HCT116 (cell line): ENCODE results near the gene LAMC3. TPM values are rescaled to one million over a fixed set of nuclear protein-coding genes. Genes with fewer than 3 reads are reported as not detected.

Experiments
- ATAC-seq: fragments of 200-7000 bp; cut with Tn5 transposase; 2 replicates; pipeline ENCODE4 v1.9.1; 2020; ENCODE audit warnings: mild to moderate bottlenecking, moderate library complexity
- BruUV-seq: library from RNA; stranded (reverse); fragments of 400-500 nt; replicated peaks from 2 replicates; lab custom pipeline; 2021; lab: Mats Ljungman, UMichigan
- CTCF ChIA-PET: fragments of 300-600 bp; sonication (Branson Sonifier 250); formaldehyde crosslinking; loops from one replicate; lab custom pipeline; 2021; ENCODE audit warnings: antibody characterized with exemption; lab: Charles Lee
- POLR2A ChIA-PET: fragments of 300-600, 350-600 bp; sonication (Branson Sonifier 250); formaldehyde crosslinking; loops from one replicate; lab custom pipeline; 2021; ENCODE audit warnings: antibody characterized with exemption; lab: Charles Lee
- RAD21 ChIA-PET, 2 experiments: fragments of 300-600 bp; sonication (Branson Sonifier 250); formaldehyde crosslinking; loops; one replicate each; lab custom pipeline; 2023; ENCODE audit warnings: low total read pairs in 2 of 2; ENCODE audit not compliant: uncharacterized antibody in 2 of 2, unreplicated experiment in 2 of 2, low non-redundant PET in 1 of 2; lab: Charles Lee
- DNase-seq: peaks from one replicate; pipeline ENCODE4 v3.0.0-alpha.2; 2010; ENCODE audit warnings: low read depth, low spot score
- H2AFZ ChIP-seq: fragments of 200-600 bp; shearing (Covaris generic), sonication (generic); 2 replicates; pipeline ENCODE4 v1.6.1; 2017; ENCODE audit warnings: low read depth, mixed run types, mixed read lengths, antibody characterized with exemption, low read length; ENCODE audit not compliant: poor library complexity, severe bottlenecking
- H3K27ac ChIP-seq: 2 replicates; pipeline ENCODE4 v1.5.1; 2012; ENCODE audit warnings: low read depth, low read length
- H3K27me3 ChIP-seq: fragments of 200-600 bp; sonication (generic); 2 replicates; pipeline ENCODE4 v1.6.1; 2016; ENCODE audit warnings: mixed run types, low read length, mixed read lengths; ENCODE audit not compliant: insufficient read depth
- H3K36me3 ChIP-seq, 2 experiments: fragments of 200-500 bp in 1 of 2; fragments of 200-600 bp in 1 of 2; sonication (Bioruptor generic) in 1 of 2; sonication (generic) in 1 of 2; 2 replicates each; pipeline versions ENCODE4 v1.5.1 to v1.6.1; 2014 to 2016; ENCODE audit warnings: low read length in 2 of 2, inconsistent platforms in 1 of 2, mixed read lengths in 1 of 2, mixed run types in 1 of 2; ENCODE audit not compliant: insufficient read depth in 2 of 2, control insufficient read depth in 1 of 2
- H3K4me1 ChIP-seq, 2 experiments: fragments of 200-600 bp in 1 of 2; sonication (generic) in 1 of 2; 2 replicates each; pipeline versions ENCODE4 v1.5.1 to v1.6.1; 2012 to 2017; ENCODE audit warnings: low read length in 2 of 2, inconsistent platforms in 1 of 2, mild to moderate bottlenecking in 1 of 2, mixed read lengths in 1 of 2, mixed run types in 1 of 2, moderate library complexity in 1 of 2; ENCODE audit not compliant: insufficient read depth in 2 of 2, control insufficient read depth in 1 of 2
- H3K4me2 ChIP-seq: fragments of 200-600 bp; sonication (generic); 2 replicates; pipeline ENCODE4 v1.6.1; 2017; ENCODE audit warnings: mixed run types, low read length, mixed read lengths
- H3K4me3 ChIP-seq, 2 experiments: fragments of 200-600 bp in 1 of 2; sonication (generic) in 1 of 2; replicated peaks in 1 of 2; 2 replicates each; pipeline ENCODE4 v1.5.1; 2011 to 2016; ENCODE audit warnings: low read length in 2 of 2, control low read depth in 1 of 2, low read depth in 1 of 2, mild to moderate bottlenecking in 1 of 2, mixed read lengths in 1 of 2, mixed run types in 1 of 2
- H3K79me2 ChIP-seq: fragments of 200-600 bp; sonication (generic); 2 replicates; pipeline ENCODE4 v1.6.1; 2017; ENCODE audit warnings: mild to moderate bottlenecking, mixed run types, low read length, moderate library complexity, mixed read lengths; ENCODE audit not compliant: insufficient read depth
- H3K9ac ChIP-seq: fragments of 200-600 bp; sonication (generic); 2 replicates; pipeline ENCODE4 v1.6.1; 2016; ENCODE audit warnings: low read length, mixed read lengths
- H3K9me2 ChIP-seq: fragments of 200-600 bp; sonication (generic), shearing (Covaris generic); 2 replicates; pipeline ENCODE4 v1.6.1; 2017; ENCODE audit warnings: mixed run types, mild to moderate bottlenecking, moderate library complexity; ENCODE audit not compliant: insufficient read depth
- H3K9me3 ChIP-seq, 2 experiments: fragments of 200-500 bp in 1 of 2; fragments of 200-600 bp in 1 of 2; sonication (Bioruptor generic) in 1 of 2; sonication (generic) in 1 of 2; 2 replicates each; pipeline ENCODE4 v1.6.1; 2014 to 2017; ENCODE audit warnings: low read length in 2 of 2, mixed read lengths in 2 of 2, inconsistent platforms in 1 of 2, low read depth in 1 of 2, mild to moderate bottlenecking in 1 of 2, mixed run types in 1 of 2, moderate library complexity in 1 of 2; ENCODE audit not compliant: control insufficient read depth in 1 of 2, insufficient read depth in 1 of 2
- H4K20me1 ChIP-seq: fragments of 200-600 bp; sonication (generic), shearing (Covaris generic); 2 replicates; pipeline ENCODE4 v1.6.1; 2017; ENCODE audit warnings: mixed run types, mild to moderate bottlenecking, moderate library complexity; ENCODE audit not compliant: insufficient read depth
- CBX3 ChIP-seq: IDR thresholded peaks from 2 replicates; pipeline ENCODE4 v1.6.1; 2012; ENCODE audit warnings: low read depth
- CTCF ChIP-seq, 3 experiments: fragments of 200-600 bp in 1 of 3; sonication (generic) in 1 of 3; IDR thresholded peaks in 2 of 3; conservative IDR thresholded peaks in 1 of 3; 2 replicates each; pipeline ENCODE4 v1.5.1; 2012 to 2017; ENCODE audit warnings: low read depth in 2 of 3, low read length in 2 of 3, antibody characterized with exemption in 1 of 3, borderline replicate concordance in 1 of 3, control low read depth in 1 of 3, mild to moderate bottlenecking in 1 of 3, mixed read lengths in 1 of 3, mixed run types in 1 of 3, moderate library complexity in 1 of 3; ENCODE audit not compliant: insufficient read depth in 1 of 3
- EGR1 ChIP-seq: IDR thresholded peaks from 2 replicates; pipeline ENCODE4 v1.6.1; 2012; ENCODE audit warnings: low read depth
- EZH2phosphoT487 ChIP-seq: fragments of 200-600 bp; IDR thresholded peaks from 2 replicates; pipeline ENCODE4 v1.6.1; 2018; ENCODE audit warnings: antibody characterized with exemption, borderline replicate concordance
- FOSL1 ChIP-seq: IDR thresholded peaks from 2 replicates; pipeline ENCODE4 v1.6.1; 2012; ENCODE audit warnings: low read depth
- JUND ChIP-seq: IDR thresholded peaks from 2 replicates; pipeline ENCODE4 v1.6.1; 2012
- MAX ChIP-seq: IDR thresholded peaks from 2 replicates; pipeline ENCODE4 v1.6.1; 2012
- POLR2A ChIP-seq: IDR thresholded peaks from 2 replicates; pipeline ENCODE4 v1.7.0; 2011; ENCODE audit warnings: borderline replicate concordance; ENCODE audit not compliant: insufficient read depth, insufficient read length; ENCODE audit errors: extremely low read depth
- POLR2AphosphoS5 ChIP-seq: IDR thresholded peaks from 2 replicates; pipeline ENCODE4 v1.6.1; 2011; ENCODE audit warnings: mild to moderate bottlenecking, low read depth, low read length, moderate library complexity
- SIN3A ChIP-seq: IDR thresholded peaks from 2 replicates; pipeline ENCODE4 v1.6.1; 2012; ENCODE audit warnings: low read depth
- SRF ChIP-seq: IDR thresholded peaks from 2 replicates; pipeline ENCODE4 v1.6.1; 2012; ENCODE audit warnings: low read depth
- TCF7L2 ChIP-seq: IDR thresholded peaks from 2 replicates; pipeline ENCODE4 v1.7.0; 2011; ENCODE audit warnings: borderline replicate concordance, inconsistent platforms; ENCODE audit not compliant: insufficient read depth, insufficient read length; ENCODE audit errors: extremely low read depth
- ZFX ChIP-seq: fragments of 450-650 bp; IDR thresholded peaks from 2 replicates; pipeline ENCODE4 v1.6.1; 2017
- ZNF274 ChIP-seq: fragments of 200-500 bp; sonication (Bioruptor generic); IDR thresholded peaks from 2 replicates; pipeline ENCODE4 v1.6.1; 2014; ENCODE audit warnings: mild to moderate bottlenecking, low read depth, low read length, inconsistent platforms
- intact Hi-C: fragments of 100-400 bp; cut with micrococcal nuclease; formaldehyde crosslinking; loops from 2 replicates; pipeline ENCODE4 v1.10.0; 2022
- total RNA-seq: library from RNA; stranded (reverse); gene quantifications from one replicate; pipeline ENCODE4 v1.2.1, GENCODE V29; 2021; ENCODE audit not compliant: unreplicated experiment

Gene LAMC3
- total RNA-seq, 1 experiment from 2014 or later: 7.7 TPM

DNA sequence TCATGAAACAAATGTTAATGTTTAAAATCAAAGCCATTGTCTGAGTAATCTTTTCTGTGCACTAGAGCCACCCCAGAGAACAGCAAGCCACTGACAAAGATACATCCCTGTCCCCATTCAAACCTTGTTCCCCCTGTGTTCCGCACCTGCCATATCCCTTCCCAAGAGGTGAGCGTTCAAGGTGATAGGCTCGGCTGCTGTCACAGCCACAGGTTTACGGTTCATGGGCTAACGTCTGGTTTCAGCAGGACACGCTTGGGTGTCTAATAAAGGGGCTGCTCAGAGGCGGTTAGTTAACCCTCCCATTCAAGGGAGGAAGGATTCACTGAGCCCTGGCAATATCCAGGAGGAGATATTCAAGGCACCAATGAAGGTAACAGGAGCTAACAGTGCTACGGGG is 24.5 kb upstream of the LAMC3 start (continued):
- TF ChIP-seq CTCF (IDR thresholded peaks at IDR 0.05 in 2 of 3, conservative IDR thresholded peaks at IDR 0.05 in 1 of 3; ENCODE audit: borderline replicate concordance in 1 of 3, insufficient read depth in 1 of 3, low read depth in 2 of 3, low read length in 2 of 3): no peak
- no peak for TF ChIP-seq SRF
- TF ChIP-seq JUND: no peak
- TF ChIP-seq POLR2A: no peak
- no peak for TF ChIP-seq FOSL1
- TF ChIP-seq ZNF274: no peak

DNA sequence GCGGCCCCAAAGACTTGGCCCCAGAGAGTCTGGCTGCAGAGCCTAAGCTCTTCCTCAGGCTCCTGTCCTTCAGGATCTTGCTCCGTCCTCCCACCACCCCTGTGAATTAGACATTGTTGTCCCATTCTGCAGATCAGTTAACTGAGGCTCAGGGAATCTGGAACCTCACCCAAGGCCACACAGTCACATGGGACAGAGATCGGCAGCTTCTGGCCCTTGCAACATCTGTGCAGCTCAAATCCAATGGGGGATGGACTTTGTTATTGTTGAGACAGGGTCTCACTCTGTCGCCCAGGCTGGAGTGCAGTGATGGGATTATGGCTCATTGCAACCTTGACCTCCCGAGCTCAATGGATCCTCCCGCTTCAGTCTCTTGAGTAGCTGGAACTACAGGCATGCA is 23.9 kb upstream of the LAMC3 start:
- RAD21 ChIA-PET: no interaction called here
- CTCF ChIA-PET: interaction anchor here (1.7 kb wide), 1 partner anchor 13 kb away, joined by 6 read pairs; no protein-coding TSS in a partner anchor
- ATAC-seq: no peak
- no peaks in the 10 kb centered on the region for H3K36me3 ChIP-seq
- no peak overlapping the region for H2AFZ ChIP-seq
- no peak overlapping the region for H3K27ac ChIP-seq
- POLR2A ChIA-PET: no interaction called here
- no TSS peak for BruUV-seq
- H3K27me3 ChIP-seq: no peaks in the 10 kb centered on the region
- DNase-seq: no peak
- H3K4me1 ChIP-seq: no peaks in the 10 kb centered on the region
- TF ChIP-seq SRF (no peak), CBX3 (no peak), TCF7L2 (no peak), EGR1 (no peak), MAX (no peak), CTCF (IDR thresholded peaks at IDR 0.05 in 2 of 3, conservative IDR thresholded peaks at IDR 0.05 in 1 of 3; ENCODE audit: borderline replicate concordance in 1 of 3, insufficient read depth in 1 of 3, low read depth in 2 of 3, low read length in 2 of 3) (no peak), ZFX (no peak), POLR2AphosphoS5 (no peak), EZH2phosphoT487 (no peak), SIN3A (no peak), JUND (no peak)
- H3K9me3 ChIP-seq: no peaks in the 10 kb centered on the region
- no peaks in the 10 kb centered on the region for H3K79me2 ChIP-seq
- H3K4me3 ChIP-seq: no peak overlapping the region
- H3K9me2 ChIP-seq: no peaks in the 10 kb centered on the region
- no peaks in the 10 kb centered on the region for H4K20me1 ChIP-seq
- no peak overlapping the region for H3K9ac ChIP-seq
- no peak overlapping the region for H3K4me2 ChIP-seq
- intact Hi-C loops: no loop called here
